IPS-15b (cell line): ENCODE measurements around the gene VRK1.

Source experiments
- H3K27me3 ChIP-seq: one replicate; pipeline ENCODE4 v1.6.1; 2013; ENCODE audit warnings: low read length; ENCODE audit not compliant: control insufficient read depth, insufficient read depth
- H3K36me3 ChIP-seq: one replicate; pipeline ENCODE4 v1.6.1; 2013; ENCODE audit warnings: low read length; ENCODE audit not compliant: control insufficient read depth, insufficient read depth
- H3K4me1 ChIP-seq: one replicate; pipeline ENCODE4 v1.6.1; 2013; ENCODE audit warnings: mild to moderate bottlenecking, low read length; ENCODE audit not compliant: control insufficient read depth, insufficient read depth
- H3K4me3 ChIP-seq: one replicate; pipeline ENCODE4 v1.5.1; 2013; ENCODE audit warnings: low read depth, low read length
- H3K9ac ChIP-seq: one replicate; pipeline ENCODE4 v1.6.1; 2013; ENCODE audit warnings: low read depth, mild to moderate bottlenecking, low read length
- H3K9me3 ChIP-seq: one replicate; pipeline ENCODE4 v1.6.1; 2013; ENCODE audit warnings: mild to moderate bottlenecking, low read length; ENCODE audit not compliant: control insufficient read depth, insufficient read depth

Gene VRK1

DNA sequence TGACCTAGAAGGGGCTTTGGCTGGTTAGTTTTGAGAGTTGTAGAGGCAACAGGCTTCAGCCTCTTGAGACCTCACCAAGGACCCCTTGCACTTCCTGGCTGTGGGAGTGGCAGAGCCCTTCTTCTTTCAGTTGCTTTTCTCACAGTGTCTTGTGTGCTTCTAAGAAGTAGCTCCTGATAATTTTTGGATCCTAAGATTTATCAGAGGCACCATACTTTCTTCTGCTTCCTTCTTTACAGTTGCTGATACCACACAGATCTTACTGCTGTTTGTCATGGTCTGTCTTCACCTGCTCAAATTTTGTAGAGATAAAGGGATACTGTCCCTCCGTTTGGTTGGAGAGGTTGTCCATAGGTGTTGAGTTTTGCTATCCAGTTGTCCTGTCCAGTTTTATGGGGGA is 33.8 kb downstream of the VRK1 start:
- H3K9me3 ChIP-seq: no peaks in the 10 kb centered on the region
- no peaks in the 10 kb centered on the region for H3K27me3 ChIP-seq
- H3K4me1 ChIP-seq: peaks cover 4% of the 10 kb centered on the region
- H3K9ac ChIP-seq: no peak overlapping the region
- no peak overlapping the region for H3K4me3 ChIP-seq
- no peaks in the 10 kb centered on the region for H3K36me3 ChIP-seq

DNA sequence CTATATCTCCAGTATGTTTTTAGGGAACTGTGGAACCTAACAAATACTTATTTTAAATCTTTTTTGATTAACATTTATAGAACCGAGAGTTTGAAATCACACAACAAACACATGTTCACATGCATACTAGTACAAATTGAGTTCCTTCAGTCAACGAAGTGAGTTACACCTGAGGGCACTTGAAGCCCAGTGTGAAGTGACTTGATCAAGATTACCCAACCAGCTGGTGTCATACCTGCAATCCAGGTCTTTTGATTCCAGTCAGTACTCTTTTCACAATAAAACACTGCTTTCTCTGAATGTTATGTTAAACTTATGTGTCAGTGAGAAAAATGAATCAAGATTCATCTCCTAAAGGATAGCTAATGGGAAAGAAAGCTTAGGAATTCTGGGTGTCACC is 35.2 kb downstream of the VRK1 start:
- Histone ChIP-seq H3K36me3 (no peaks in the 10 kb centered on the region), H3K4me1 (peaks cover under 1% of the 10 kb centered on the region), H3K27me3 (no peaks in the 10 kb centered on the region), H3K9me3 (no peaks in the 10 kb centered on the region), H3K4me3 (no peak overlapping the region), H3K9ac (no peak overlapping the region)

DNA sequence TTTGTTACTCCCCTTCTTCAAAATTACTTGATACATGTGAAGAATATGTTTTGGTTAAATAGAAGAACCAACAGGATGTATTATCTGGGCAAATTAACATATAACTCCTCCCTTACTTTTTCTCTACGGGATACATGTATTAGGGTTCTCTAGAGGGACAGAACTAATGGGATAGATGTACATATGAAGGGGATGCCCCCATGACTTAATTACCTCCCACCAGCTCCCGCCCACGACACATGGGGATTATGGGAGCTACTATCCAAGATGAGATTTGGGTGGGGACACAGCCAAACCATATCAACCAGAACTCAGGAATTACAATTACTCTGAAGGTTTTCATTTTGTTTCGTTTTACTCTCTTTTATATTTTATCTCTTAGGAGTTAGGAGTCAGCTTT is 41.3 kb downstream of the VRK1 start:
- no peaks in the 10 kb centered on the region for H3K4me1 ChIP-seq
- H3K27me3 ChIP-seq: no peaks in the 10 kb centered on the region
- no peak overlapping the region for H3K4me3 ChIP-seq
- H3K9ac ChIP-seq: no peak overlapping the region
- H3K9me3 ChIP-seq: no peaks in the 10 kb centered on the region
- H3K36me3 ChIP-seq: no peaks in the 10 kb centered on the region

DNA sequence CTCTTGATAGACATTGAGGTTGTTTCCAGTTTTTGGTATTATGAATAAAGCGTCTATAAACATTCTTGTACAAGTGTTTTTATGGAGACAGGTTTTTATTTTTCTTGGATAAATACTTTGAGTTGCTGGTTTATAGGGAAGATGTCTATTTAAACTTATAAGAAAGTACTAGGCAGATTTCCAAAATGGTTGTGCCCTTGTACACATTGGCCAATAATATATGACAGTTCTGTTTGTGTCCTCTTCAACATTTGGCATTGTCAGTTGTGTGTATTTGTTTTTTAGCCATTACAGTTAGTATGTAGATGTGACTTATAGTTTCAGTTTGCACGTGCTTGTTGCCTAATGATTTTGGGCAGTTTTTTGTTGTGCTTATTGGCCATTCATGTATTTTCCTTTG is 42.1 kb downstream of the VRK1 start:
- no peaks in the 10 kb centered on the region for H3K36me3 ChIP-seq
- H3K9ac ChIP-seq: no peak overlapping the region
- H3K4me1 ChIP-seq: no peaks in the 10 kb centered on the region
- H3K9me3 ChIP-seq: no peaks in the 10 kb centered on the region
- no peaks in the 10 kb centered on the region for H3K27me3 ChIP-seq
- no peak overlapping the region for H3K4me3 ChIP-seq

DNA sequence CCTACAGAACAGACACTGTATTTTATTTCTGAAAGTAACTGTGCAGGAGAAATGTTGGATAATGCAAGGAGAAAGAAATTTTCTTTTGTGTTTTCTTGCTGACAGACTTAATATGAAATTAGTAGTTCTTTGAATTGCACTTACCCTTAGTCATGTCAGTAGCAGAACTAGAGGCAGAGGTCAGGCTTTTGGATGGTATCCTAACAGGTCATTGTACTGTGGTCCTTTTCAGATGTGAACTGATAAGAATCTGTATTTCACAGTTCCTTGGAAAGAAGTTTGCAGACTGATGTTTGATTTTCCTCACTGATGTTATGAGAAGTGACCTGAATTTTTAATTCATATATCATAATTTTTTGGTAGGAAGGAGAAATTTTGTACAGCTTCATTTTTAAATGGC is 46.0 kb downstream of the VRK1 start:
- Histone ChIP-seq H3K9ac (no peak overlapping the region), H3K36me3 (no peaks in the 10 kb centered on the region), H3K9me3 (no peaks in the 10 kb centered on the region), H3K4me3 (no peak overlapping the region), H3K27me3 (no peaks in the 10 kb centered on the region), H3K4me1 (no peaks in the 10 kb centered on the region)

DNA sequence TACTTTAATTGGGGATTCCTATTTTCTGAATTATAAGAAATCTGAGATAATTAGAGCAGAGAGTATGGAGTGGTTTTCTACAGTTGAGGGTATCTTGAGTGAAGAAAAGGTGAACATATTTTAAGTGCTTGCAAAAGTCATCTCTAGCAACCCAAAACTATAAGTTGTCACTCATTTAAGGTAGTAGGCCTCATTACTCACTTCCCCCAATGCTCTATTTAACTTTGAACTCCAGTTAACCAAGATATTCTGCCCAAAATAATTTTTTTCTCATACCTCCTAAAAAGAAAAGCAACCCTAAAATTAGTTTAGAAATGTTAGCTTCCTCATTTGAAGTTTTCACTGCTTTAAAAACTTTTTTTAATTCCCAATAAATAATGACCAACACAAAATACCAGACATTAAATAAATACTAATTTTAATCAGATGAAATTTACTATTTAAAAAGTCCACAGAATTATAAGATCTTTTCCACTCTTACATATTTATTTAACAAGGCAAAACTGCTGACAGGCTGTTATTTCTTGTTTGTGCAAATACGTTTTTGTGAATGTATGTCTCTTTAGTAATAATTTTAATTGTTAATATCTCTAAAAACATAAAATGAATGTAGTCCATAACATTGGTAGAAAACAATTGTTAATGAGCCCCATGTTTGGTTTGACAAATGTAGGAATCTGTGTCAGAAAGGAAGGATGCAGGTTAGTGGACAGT is 47.8 kb downstream of the VRK1 start:
- H3K27me3 ChIP-seq: no peaks in the 10 kb centered on the region
- H3K9me3 ChIP-seq: no peaks in the 10 kb centered on the region
- H3K4me3 ChIP-seq: no peak overlapping the region
- no peak overlapping the region for H3K9ac ChIP-seq
- no peaks in the 10 kb centered on the region for H3K36me3 ChIP-seq
- H3K4me1 ChIP-seq: no peaks in the 10 kb centered on the region

DNA sequence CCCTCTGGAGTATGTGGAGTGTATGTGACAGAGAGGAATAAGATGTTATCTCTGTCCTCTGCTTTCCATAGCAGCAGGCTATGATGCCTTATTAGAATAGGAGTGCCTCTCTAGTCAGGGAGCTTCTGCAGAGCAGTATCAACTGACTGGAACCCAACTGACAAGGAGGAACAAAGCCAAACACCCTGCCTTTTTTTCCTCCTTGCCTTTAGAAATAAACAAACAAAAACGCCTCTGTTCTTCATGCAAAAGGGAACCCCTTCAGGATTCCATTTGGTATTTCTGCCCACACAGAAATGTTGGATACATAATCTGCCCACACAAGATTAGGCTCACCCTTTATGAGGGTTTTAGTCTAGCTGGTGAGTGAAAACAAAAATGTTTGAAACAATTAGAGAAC is 50.3 kb downstream of the VRK1 start:
- Histone ChIP-seq H3K27me3 (no peaks in the 10 kb centered on the region), H3K9me3 (no peaks in the 10 kb centered on the region), H3K4me3 (no peak overlapping the region), H3K4me1 (no peaks in the 10 kb centered on the region), H3K36me3 (no peaks in the 10 kb centered on the region), H3K9ac (no peak overlapping the region)

DNA sequence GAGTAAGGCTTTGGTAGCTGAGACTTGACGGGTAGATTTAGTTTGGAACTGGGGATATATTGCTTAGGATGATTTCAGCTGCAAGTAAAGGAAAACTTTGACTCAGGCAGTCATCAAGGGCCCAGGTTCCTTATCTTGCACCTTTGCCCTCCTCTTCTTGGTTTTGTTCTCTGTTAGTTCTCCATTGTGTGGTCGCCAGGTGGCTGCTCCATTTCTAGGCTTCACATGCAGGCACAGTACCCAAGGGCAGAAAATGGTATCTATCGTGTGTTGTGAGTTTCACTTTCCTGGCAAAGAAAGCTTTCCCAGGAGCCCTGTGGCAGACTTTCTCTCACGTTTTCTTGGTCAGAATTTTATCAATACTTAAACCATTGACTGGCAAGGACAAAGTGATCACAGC is 50.8 kb downstream of the VRK1 start:
- H3K36me3 ChIP-seq: no peaks in the 10 kb centered on the region
- no peak overlapping the region for H3K4me3 ChIP-seq
- no peaks in the 10 kb centered on the region for H3K27me3 ChIP-seq

DNA sequence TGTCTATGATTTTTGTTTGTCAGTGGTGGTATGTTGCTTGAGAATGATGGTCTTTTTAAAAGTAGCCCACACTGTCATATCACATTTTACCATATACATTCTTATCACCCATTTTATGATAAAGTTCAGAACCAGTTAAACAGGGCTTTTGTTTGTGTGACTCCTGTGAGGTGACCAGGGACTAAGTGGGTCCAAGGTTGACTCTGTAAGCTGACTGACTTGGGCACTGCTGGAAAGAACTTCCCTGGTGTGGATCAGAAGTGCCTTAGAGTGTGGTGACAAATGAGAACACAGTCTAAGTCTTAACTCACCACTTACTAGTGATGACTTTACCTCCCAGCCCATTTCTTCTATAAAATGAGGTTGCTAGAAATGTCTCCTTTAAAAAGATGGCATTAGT is 52.6 kb downstream of the VRK1 start:
- no peak overlapping the region for H3K4me3 ChIP-seq
- no peaks in the 10 kb centered on the region for H3K27me3 ChIP-seq
- H3K4me1 ChIP-seq: no peaks in the 10 kb centered on the region
- H3K9ac ChIP-seq: no peak overlapping the region
- no peaks in the 10 kb centered on the region for H3K36me3 ChIP-seq
- no peaks in the 10 kb centered on the region for H3K9me3 ChIP-seq

More for the DNA sequence above, 50.8 kb downstream of the VRK1 start:
- no peaks in the 10 kb centered on the region for H3K4me1 ChIP-seq
- H3K9ac ChIP-seq: no peak overlapping the region
- no peaks in the 10 kb centered on the region for H3K9me3 ChIP-seq

DNA sequence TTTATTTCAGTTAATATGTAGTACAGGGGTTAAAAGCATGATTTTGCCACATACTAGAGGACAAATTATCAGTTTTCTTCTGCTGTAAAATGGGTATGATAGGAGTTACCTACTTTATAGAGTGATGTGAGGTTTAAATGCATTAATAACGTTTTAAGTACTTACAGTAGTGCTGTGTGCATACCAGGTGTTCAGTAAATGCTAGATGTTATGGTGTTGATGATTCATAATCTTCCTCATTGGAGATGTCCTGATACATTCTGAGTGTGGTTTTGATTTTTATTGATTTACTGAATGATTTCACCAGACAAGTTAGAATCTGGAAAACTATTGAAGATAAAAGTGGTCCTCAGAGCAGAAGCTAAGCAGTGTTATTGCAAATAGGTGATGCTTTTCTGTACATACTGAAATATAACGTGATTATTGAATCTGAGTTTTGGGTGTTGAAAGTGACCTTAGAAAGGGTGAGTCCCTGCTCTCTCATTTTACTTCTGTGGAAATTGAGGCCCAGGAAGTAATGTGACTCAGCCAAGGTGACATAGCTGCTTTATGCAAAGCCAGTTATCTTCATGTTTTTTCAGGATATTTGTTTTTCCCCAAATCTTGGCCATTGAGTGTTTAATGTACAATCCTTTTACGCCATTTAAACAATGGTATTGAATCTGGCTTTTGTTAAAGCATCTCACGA is 54.7 kb downstream of the VRK1 start:
- Histone ChIP-seq H3K9ac (no peak overlapping the region), H3K36me3 (no peaks in the 10 kb centered on the region), H3K4me3 (no peak overlapping the region)

DNA sequence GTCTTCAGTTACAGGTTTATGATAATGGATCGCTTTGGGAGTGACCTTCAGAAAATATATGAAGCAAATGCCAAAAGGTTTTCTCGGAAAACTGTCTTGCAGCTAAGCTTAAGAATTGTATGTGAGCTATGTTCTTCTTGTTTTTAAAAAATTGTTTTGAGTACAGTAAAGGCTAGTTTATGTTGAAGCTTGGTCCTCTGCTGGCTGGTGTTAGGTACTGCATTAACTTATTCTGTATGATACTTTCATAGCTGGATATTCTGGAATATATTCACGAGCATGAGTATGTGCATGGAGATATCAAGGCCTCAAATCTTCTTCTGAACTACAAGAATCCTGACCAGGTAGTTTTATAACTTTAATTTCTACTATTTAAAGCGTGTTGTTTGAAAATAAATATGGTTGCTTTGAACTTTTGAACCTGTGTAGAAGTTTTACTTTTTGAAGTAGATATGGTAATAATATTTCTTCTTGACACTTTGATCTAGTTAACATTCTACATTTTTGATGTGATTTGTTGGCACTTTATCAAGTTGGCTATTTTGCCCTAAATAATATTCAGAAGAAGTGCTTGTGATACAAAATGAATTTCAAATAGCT is 55.7 kb downstream of the VRK1 start:
- Histone ChIP-seq H3K36me3 (no peaks in the 10 kb centered on the region), H3K27me3 (no peaks in the 10 kb centered on the region)

More for the DNA sequence above, 54.7 kb downstream of the VRK1 start:
- no peaks in the 10 kb centered on the region for H3K4me1 ChIP-seq
- no peaks in the 10 kb centered on the region for H3K27me3 ChIP-seq
- H3K9me3 ChIP-seq: no peaks in the 10 kb centered on the region

DNA sequence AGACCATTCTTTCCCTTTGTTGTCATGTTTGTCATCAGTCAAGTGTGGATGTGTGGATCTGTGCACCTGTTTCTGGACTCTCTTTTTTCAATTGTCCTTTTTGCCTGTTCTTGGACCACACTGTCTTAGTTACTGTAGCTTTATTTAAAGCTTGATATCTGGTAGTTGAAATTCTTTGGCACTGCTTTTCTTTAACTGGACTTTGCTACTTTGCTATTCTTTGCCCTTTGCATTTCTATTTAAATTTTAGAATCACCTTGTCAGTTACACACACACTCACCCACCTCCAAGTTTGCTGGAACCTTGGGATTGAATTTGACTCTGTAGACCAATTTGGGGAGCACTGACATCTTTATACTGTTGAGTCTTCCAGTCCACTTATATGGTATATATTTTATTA is 61.5 kb downstream of the VRK1 start:
- no peaks in the 10 kb centered on the region for H3K9me3 ChIP-seq
- H3K4me1 ChIP-seq: peaks cover 17% of the 10 kb centered on the region
- no peak overlapping the region for H3K4me3 ChIP-seq
- H3K27me3 ChIP-seq: no peaks in the 10 kb centered on the region
- no peaks in the 10 kb centered on the region for H3K36me3 ChIP-seq
- no peak overlapping the region for H3K9ac ChIP-seq

More for the DNA sequence above, 55.7 kb downstream of the VRK1 start:
- no peak overlapping the region for H3K4me3 ChIP-seq
- no peaks in the 10 kb centered on the region for H3K4me1 ChIP-seq
- no peaks in the 10 kb centered on the region for H3K9me3 ChIP-seq
- no peak overlapping the region for H3K9ac ChIP-seq
